AG04449 (cell line): ENCODE measurements around the gene TLCD3B.

ENCODE experiments used
- CTCF ChIA-PET: fragments of 350-600 bp; formaldehyde crosslinking; extraction: SDS; loops from one replicate; lab custom pipeline; 2021; ENCODE audit warnings: antibody characterized with exemption; lab: Yijun Ruan, JAX
- POLR2A ChIA-PET: fragments of 400-600, 350-600 bp; formaldehyde crosslinking; extraction: SDS; loops from one replicate; lab custom pipeline; 2020; ENCODE audit warnings: antibody characterized with exemption, inconsistent platforms; lab: Yijun Ruan, JAX
- DNase-seq: peaks from one replicate; pipeline ENCODE4 v3.0.0-alpha.2; 2010; ENCODE audit warnings: low read depth, low spot score
- H3K4me3 ChIP-seq: 2 replicates; pipeline ENCODE4 v1.5.1; 2011; ENCODE audit warnings: low read depth, mild to moderate bottlenecking, control low read depth, low read length
- TF ChIP-seq, protein P1 (sequence below): IDR thresholded peaks from one replicate; pipeline ENCODE4 v1.5.1; 2011; ENCODE audit warnings: mild to moderate bottlenecking, moderate library complexity, low read length, control low read depth, inconsistent platforms; ENCODE audit not compliant: insufficient read depth; ENCODE audit errors: missing control alignments

The TLCD3B gene

DNA sequence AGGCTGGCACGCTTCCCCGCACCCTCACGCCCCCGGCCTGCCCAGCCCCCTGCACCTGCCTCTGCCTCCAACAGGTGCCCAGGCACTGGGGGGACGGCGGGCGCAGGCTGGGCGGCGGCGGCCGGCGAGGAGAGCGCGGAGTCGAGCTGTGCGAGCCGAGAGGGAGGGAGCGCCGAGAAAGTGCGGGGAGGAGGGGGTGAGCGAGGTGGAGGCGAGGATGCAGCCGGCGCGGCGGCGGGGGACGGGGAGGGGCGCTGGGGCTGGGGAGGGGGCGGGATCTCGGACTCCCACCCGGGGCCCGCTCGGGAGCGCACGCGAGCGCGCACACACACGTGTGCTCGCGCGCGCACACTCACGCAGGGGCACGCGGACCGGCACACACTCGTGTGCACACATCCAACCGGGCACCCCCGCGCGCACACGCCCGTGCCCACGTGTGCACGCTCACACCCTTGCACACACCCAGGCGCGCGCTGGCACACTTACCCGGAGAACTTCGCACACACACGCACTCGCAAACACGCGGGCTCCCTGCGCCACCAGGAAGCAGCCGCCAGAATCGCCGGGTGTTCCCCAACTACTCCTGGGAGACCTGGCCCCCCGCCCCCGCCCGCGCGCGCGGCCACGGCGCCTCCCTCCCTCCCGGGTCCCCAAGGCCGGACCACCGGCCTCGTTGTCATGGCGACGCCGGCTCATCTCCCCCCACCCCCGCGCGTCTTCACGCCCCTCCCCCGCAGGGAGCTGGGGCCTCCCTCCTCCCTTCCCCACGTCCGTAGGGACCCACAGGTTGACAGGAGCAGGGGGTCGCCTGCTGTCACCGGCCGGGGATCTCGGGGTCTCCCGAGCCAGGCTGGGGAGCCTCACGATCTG is 20.0 kb downstream of the TLCD3B start, which contains the start of gene DOC2A:
Gene DOC2A (minus strand): TSS at position 184 of the 870 bp plus-strand sequence. CDS start 805 bp downstream, outside the sequence.
- H3K4me3 ChIP-seq, result peak within 1 kb of the TSS; percentile 49
- TF ChIP-seq, protein P1, sequence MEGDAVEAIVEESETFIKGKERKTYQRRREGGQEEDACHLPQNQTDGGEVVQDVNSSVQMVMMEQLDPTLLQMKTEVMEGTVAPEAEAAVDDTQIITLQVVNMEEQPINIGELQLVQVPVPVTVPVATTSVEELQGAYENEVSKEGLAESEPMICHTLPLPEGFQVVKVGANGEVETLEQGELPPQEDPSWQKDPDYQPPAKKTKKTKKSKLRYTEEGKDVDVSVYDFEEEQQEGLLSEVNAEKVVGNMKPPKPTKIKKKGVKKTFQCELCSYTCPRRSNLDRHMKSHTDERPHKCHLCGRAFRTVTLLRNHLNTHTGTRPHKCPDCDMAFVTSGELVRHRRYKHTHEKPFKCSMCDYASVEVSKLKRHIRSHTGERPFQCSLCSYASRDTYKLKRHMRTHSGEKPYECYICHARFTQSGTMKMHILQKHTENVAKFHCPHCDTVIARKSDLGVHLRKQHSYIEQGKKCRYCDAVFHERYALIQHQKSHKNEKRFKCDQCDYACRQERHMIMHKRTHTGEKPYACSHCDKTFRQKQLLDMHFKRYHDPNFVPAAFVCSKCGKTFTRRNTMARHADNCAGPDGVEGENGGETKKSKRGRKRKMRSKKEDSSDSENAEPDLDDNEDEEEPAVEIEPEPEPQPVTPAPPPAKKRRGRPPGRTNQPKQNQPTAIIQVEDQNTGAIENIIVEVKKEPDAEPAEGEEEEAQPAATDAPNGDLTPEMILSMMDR, result no peak
- DNase-seq, result no peak
- ChIA-PET POLR2A (no interaction called here), CTCF (no interaction called here)

DNA sequence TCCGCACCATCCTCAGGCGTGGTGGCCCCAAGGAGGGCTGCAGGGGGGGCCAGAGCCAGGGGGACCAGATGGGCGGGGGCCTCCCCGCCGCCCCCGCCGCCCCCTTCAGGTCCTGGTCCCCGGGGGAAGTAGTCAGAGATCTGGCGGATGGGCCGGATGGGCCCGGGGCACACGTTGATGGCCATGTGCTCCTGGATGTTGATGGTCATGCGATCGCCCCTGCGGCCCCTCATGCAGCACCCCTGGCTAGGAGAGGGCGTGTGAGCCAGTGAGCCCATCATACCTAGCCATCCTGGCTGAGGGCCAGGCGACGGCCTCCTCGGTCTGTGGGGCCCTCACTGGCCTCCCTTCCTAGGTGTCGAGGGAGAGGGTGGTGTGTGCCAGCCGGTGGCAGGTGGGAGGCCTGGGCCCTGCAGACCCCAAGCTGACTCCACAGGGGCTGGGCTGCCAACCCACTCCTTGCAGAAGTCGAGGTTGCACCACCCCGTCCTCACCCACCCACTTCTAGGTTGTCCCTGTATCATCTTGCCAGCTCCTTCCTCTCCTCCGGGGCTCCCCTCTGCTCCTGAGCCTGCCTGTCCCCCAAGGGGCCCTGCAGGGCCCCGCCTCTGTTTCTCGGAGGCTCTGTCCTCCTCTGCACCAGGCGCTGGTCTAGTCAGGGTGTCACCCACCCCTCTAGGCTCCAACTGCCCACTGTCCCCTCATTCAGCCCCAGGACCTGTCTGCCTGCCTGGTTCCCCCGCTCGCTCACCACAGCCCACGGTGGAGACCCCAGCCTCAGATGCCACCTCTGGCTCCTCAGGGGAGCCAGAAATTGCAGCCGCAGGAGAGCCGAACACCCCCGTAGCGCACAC is 20.9 kb downstream of the TLCD3B start:
- ChIA-PET CTCF (interaction anchor here (1.7 kb wide), 1 partner anchor 9 kb away, joined by 4 read pairs; no protein-coding TSS in a partner anchor), POLR2A (interaction anchor here (0.6 kb wide), 1 partner anchor 47 kb away, joined by 5 read pairs; no protein-coding TSS in a partner anchor)
- no peak for DNase-seq
- TF ChIP-seq, protein P1, result no peak
- peak overlapping the region; percentile 8; the same call in 1 of the 2 replicates for H3K4me3 ChIP-seq

DNA sequence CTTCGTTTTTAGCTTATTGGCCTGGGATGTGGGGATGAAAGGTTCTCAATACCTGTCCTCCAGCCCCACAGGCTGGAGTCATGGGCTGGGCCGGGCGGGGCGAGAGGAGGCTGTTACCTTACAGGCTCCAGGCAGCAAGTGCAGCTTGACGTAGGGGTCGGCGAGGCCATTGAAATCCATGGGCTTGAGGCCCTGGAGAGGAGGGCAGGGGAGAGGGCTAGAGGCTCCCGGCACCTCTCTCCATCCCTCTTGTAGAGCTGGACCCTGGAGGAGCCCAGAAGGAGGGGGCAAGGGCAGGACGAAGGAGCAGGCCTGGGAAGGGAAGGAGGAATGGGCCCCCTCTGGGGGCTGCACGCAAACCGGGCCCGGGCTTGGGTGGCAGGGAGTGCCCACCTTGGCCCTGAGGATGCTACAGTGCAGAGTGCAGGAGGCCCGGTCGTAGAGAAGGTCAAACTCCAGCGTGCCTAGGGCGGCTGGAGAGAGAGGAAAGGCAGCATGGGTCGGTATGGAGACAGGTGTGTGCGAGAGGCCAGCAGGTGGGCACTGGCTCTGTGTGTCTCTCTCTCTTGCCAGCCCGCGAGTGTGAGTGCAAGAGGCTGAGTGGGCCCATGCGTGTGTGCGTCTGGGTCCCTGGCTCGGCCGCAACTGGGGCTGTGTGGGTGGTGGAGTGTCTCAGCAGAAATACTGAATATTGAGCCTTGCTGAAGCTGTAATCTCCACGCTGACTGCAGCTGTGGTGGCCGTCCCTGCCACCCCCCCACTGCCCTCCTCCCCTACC is 21.8 kb downstream of the TLCD3B start:
- no peak for DNase-seq
- POLR2A ChIA-PET, result interaction anchor here (0.6 kb wide), 2 partner anchors 12 to 46 kb away, joined by 3 to 5 read pairs; no protein-coding TSS in a partner anchor
- H3K4me3 ChIP-seq, result no peak overlapping the region
- TF ChIP-seq, protein P1, result no peak
- CTCF ChIA-PET, result interaction anchor here (1.7 kb wide), 1 partner anchor 10 kb away, joined by 4 read pairs; no protein-coding TSS in a partner anchor

DNA sequence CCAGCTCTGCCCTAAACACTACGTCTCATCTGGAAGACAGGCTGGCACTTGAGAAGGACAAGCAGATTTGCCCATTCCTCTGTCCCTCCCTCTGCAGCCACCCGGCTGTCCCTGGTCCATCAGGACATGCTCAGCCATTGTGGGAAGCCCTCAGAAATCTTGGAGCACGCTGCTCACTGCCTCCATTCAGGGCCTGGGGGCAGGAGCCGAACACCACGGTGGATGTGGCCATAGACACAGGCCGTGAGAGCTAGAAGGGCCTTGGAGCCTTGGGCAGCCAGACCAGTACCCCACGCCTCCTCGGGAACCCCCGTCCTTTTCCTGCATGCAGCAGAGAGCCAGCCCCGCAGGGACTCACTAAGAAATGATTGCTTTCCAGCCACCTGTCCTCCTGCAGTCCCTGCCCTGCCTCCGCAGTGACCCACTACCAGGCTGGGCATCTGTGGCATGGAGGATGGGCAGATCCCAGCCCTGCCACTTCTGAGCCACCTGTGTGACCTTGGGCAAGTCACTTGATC is 23.6 kb downstream of the TLCD3B start:
- TF ChIP-seq, protein P1, result no peak
- ChIA-PET CTCF (interaction anchor here (1.1 to 3.5 kb wide), 3 partner anchors 10 to 11 kb away, joined by 5 to 23 read pairs (median 5); partner anchors contain the start of genes HIRIP3 and INO80E), POLR2A (no interaction called here)
- no peak for DNase-seq
- H3K4me3 ChIP-seq, result no peak overlapping the region

DNA sequence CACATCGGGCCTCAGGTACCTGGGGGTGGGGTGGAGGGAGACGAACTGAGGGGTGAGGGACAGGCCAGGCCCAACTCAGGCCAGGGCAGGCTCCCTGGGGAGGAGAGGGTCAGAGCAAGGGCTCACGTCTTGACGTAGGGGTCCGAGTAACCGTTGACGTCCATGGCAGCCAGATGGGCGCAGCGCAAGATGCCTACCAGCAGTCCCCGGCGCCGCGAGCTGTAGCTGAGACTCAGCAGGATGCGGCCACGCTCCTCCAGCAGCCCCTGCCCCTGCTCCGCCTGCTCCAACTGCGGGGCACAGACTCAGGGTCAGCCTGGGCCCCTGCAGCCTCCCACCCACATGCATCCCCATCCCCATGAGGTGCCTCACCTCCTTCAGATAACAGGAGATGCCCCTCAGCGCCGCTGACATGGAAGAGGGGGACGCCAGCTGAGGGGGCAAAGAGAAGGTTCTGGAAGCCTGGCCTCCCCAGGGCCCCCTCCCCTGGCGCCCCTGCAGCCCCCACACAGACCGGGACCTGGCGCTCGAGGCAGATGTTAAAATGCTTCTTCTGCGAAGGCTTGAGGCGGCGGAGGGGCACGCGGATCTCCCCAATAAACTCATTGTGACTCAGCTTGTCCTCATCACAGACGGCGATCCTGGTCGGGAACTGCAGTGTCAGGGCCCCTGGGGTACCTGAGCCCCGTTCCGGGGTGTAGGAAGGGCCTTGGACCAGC is 24.3 kb downstream of the TLCD3B start:
- CTCF ChIA-PET, result interaction anchor here (1.1 to 3.5 kb wide), 6 partner anchors 11 to 308 kb away, joined by 3 to 23 read pairs (median 6); partner anchors contain the start of genes HIRIP3, INO80E and SEZ6L2
- POLR2A ChIA-PET, result no interaction called here

More for the DNA sequence above, 24.3 kb downstream of the TLCD3B start:
- TF ChIP-seq, protein P1, result no peak
- DNase-seq, result no peak
- H3K4me3 ChIP-seq, result no peak overlapping the region
